Karpas-422 (cell line): ENCODE results near the gene TMEM53. TPM values are rescaled to one million over a fixed set of nuclear protein-coding genes. Genes with fewer than 3 reads are reported as not detected.

Experiments used
- DNase-seq: peaks from one replicate; pipeline ENCODE4 v3.0.0-alpha.2; 2015
- H2AFZ ChIP-seq: fragments of 200-600 bp; sonication (generic); 2 replicates; pipeline ENCODE4 v1.6.1; 2014; ENCODE audit warnings: antibody characterized with exemption, low read length, mixed read lengths
- H3K27ac ChIP-seq: fragments of 200-600 bp; sonication (generic); 2 replicates; pipeline ENCODE4 v1.5.1; 2014; ENCODE audit warnings: mild to moderate bottlenecking, low read length, moderate library complexity
- H3K27me3 ChIP-seq: fragments of 200-600 bp; sonication (generic); 2 replicates; pipeline ENCODE4 v1.6.1; 2014; ENCODE audit warnings: low read length, mixed read lengths
- H3K36me3 ChIP-seq: fragments of 200-600 bp; sonication (generic); 2 replicates; pipeline ENCODE4 v1.6.1; 2014; ENCODE audit warnings: low read length, mixed read lengths; ENCODE audit not compliant: insufficient read depth
- H3K4me1 ChIP-seq: fragments of 200-600 bp; sonication (generic); 2 replicates; pipeline ENCODE4 v1.6.1; 2014; ENCODE audit warnings: mild to moderate bottlenecking, low read length, mixed read lengths
- H3K4me2 ChIP-seq: fragments of 200-600 bp; sonication (generic); 2 replicates; pipeline ENCODE4 v1.6.1; 2014; ENCODE audit warnings: low read length, low read depth, mild to moderate bottlenecking; ENCODE audit not compliant: poor library complexity, severe bottlenecking
- H3K4me3 ChIP-seq: fragments of 200-600 bp; sonication (generic); 2 replicates; pipeline ENCODE4 v1.5.1; 2014; ENCODE audit warnings: mild to moderate bottlenecking, antibody characterized with exemption, low read length, mixed read lengths
- H3K79me2 ChIP-seq: fragments of 200-600 bp; sonication (generic); 2 replicates; pipeline ENCODE4 v1.6.1; 2014; ENCODE audit warnings: mild to moderate bottlenecking, low read length, mixed read lengths
- H3K9ac ChIP-seq: fragments of 200-600 bp; sonication (generic); 2 replicates; pipeline ENCODE4 v1.6.0; 2014; ENCODE audit warnings: low read length
- H3K9me2 ChIP-seq: fragments of 200-600 bp; sonication (generic), shearing (Covaris generic); replicated peaks from 2 replicates; pipeline ENCODE4 v1.6.0; 2014; ENCODE audit warnings: mild to moderate bottlenecking, low read length, moderate library complexity; ENCODE audit not compliant: insufficient read depth
- H3K9me3 ChIP-seq: fragments of 300-700, 200-600 bp; sonication (generic); 2 replicates; pipeline ENCODE4 v1.6.1; 2014; ENCODE audit warnings: low read length, mixed read lengths
- H4K20me1 ChIP-seq: fragments of 200-600 bp; sonication (generic); 2 replicates; pipeline ENCODE4 v1.6.1; 2014; ENCODE audit warnings: mild to moderate bottlenecking, antibody characterized with exemption, low read length, low read depth; ENCODE audit not compliant: insufficient read depth
- total RNA-seq: library from RNA; depleted of rRNA; stranded (reverse); fragments of >200 nt; shearing (Covaris generic); gene quantifications from 2 replicates; pipeline ENCODE4 v1.2.3, GENCODE V29; 2014; ENCODE audit warnings: low replicate concordance

TMEM53 gene
- total RNA-seq, 1 experiment from 2014 or later, result 10.7 TPM

DNA sequence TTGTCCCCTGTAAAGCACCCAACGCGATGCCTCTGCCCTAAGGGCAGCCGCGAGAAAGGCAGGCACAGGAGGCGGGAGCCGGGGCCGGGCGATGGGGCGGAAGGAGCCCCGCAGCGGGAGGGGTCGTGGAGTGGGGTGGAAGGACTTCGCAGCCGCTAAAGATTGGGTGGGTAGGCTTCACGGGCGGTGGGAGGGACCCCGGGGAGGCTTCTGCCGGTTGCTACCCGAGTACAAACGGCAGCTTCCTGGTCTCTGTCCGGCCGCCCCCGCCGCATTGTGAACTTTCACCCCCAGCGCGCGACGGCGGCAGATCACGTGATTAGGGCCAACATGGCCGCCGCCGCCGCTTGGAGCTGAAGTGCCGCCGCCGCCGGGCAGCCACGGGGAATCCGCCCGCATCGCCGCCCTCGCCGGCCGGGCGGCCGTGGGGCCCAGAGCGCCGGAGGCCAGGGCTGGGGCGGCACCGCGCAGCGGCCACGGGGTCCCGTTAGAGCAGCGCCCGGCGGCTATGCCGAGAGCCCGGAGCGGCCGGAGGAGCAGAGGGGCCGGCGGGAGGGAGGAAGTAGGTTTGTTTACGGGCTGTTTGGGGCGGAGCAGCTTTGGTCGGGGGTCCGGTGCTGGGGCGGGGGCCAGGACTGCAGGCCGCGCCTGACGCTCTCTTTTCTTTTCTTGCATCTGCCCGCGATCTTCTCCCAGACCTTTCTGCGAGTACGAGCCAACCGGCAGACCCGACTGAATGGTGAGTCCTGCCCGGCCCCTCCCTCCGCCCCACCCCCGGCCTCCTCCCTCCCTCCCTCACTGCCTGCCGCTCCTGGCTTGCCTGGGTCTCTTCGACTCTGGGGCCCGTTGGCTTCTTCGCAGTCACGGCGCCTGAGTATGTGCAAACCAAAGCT, 42.4 kb downstream of the TMEM53 start:
- Histone ChIP-seq H3K36me3 (peaks cover 17% of the 10 kb centered on the region; the same call in 1 of the 2 replicates), H3K4me2 (peak overlapping the region; percentile 88), H3K9me2 (no peaks in the 10 kb centered on the region), H3K9me3 (no peaks in the 10 kb centered on the region), H3K79me2 (peaks cover 36% of the 10 kb centered on the region), H2AFZ (peak overlapping the region; percentile 47; the same call in 1 of the 2 replicates), H3K27me3 (no peaks in the 10 kb centered on the region), H3K27ac (peak overlapping the region; percentile 85), H3K4me1 (peaks cover 31% of the 10 kb centered on the region), H4K20me1 (no peaks in the 10 kb centered on the region), H3K4me3 (peak overlapping the region; percentile 87), H3K9ac (peak overlapping the region; percentile 89)
- DNase-seq, result peak; percentile 95

- Histone ChIP-seq H3K4me1 (peaks cover 31% of the 10 kb centered on the region), H3K36me3 (peaks cover 17% of the 10 kb centered on the region; the same call in 1 of the 2 replicates), H3K9me3 (no peaks in the 10 kb centered on the region), H3K4me3 (peak overlapping the region; percentile 87), H4K20me1 (no peaks in the 10 kb centered on the region), H3K9me2 (no peaks in the 10 kb centered on the region), H3K27ac (peak overlapping the region; percentile 85), H3K9ac (peak overlapping the region; percentile 89), H3K27me3 (no peaks in the 10 kb centered on the region), H3K79me2 (peaks cover 32% of the 10 kb centered on the region), H3K4me2 (peak overlapping the region; percentile 88), H2AFZ (peak overlapping the region; percentile 21; the same call in 1 of the 2 replicates)
- DNase-seq, result no peak
Measured at GRCh38 chr1:44631333-44631646, 43.0 kb downstream of the TMEM53 start.

- Histone ChIP-seq H3K9me2 (no peaks in the 10 kb centered on the region), H3K27me3 (no peaks in the 10 kb centered on the region), H2AFZ (no peak overlapping the region), H3K79me2 (peaks cover 28% of the 10 kb centered on the region), H3K27ac (no peak overlapping the region), H4K20me1 (no peaks in the 10 kb centered on the region), H3K4me1 (peaks cover 27% of the 10 kb centered on the region), H3K36me3 (peaks cover 10% of the 10 kb centered on the region; the same call in 1 of the 2 replicates), H3K4me3 (no peak overlapping the region), H3K4me2 (no peak overlapping the region), H3K9ac (no peak overlapping the region), H3K9me3 (no peaks in the 10 kb centered on the region)
- DNase-seq, result no peak
Measured at GRCh38 chr1:44630116-44630515, 44.2 kb downstream of the TMEM53 start.

GRCh38 chr1:44628962-44629756, 45.1 kb downstream of the TMEM53 start:
- Histone ChIP-seq H3K9me2 (no peaks in the 10 kb centered on the region), H3K9ac (no peak overlapping the region), H3K36me3 (peaks cover 9% of the 10 kb centered on the region; the same call in 1 of the 2 replicates), H2AFZ (no peak overlapping the region), H4K20me1 (no peaks in the 10 kb centered on the region), H3K9me3 (no peaks in the 10 kb centered on the region), H3K27ac (no peak overlapping the region), H3K79me2 (peaks cover 18% of the 10 kb centered on the region), H3K4me1 (peaks cover 23% of the 10 kb centered on the region), H3K27me3 (no peaks in the 10 kb centered on the region), H3K4me3 (no peak overlapping the region), H3K4me2 (no peak overlapping the region)
- no peak for DNase-seq

GRCh38 chr1:44625348-44625747, 48.9 kb downstream of the TMEM53 start:
- Histone ChIP-seq H3K9me2 (no peaks in the 10 kb centered on the region), H3K27ac (no peak overlapping the region), H3K27me3 (no peaks in the 10 kb centered on the region), H3K36me3 (no peaks in the 10 kb centered on the region), H4K20me1 (no peaks in the 10 kb centered on the region), H3K4me1 (no peaks in the 10 kb centered on the region), H3K4me3 (no peak overlapping the region), H3K79me2 (no peaks in the 10 kb centered on the region), H2AFZ (no peak overlapping the region), H3K4me2 (no peak overlapping the region), H3K9ac (no peak overlapping the region), H3K9me3 (no peaks in the 10 kb centered on the region)
- DNase-seq, result no peak

DNA sequence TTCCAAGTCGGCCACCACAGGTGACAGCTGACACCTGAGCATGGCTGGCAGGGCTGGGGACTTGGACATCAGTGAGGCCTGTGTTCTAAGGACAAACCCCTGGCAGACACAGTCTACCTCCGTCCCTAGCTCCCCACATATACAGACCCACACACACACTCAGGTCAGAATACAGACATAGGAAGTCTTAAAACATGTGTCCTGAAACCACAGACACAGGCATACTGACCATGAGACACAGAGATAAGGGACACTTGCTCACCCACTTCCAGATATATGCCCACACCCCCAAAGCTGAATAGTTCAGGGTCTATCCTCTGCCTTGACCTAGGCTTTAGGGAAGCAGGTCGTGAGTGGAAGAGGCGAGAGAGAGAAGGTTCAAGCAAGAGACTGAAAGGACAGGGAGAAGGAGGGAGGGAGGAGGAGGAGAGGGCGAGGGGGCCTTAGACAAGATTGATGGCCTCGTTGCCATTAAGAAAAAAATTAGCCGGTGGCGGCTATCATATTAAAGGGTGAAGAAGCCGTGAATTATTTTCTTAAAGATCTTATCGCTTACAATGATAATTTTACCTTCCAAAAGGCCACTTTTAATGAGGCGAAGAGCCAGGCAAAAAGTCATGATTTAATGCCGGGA, 49.9 kb downstream of the TMEM53 start:
- no peaks in the 10 kb centered on the region for H3K79me2 ChIP-seq
- no peaks in the 10 kb centered on the region for H3K27me3 ChIP-seq
- H3K4me1 ChIP-seq, result no peaks in the 10 kb centered on the region
- no peak overlapping the region for H3K4me3 ChIP-seq
- no peaks in the 10 kb centered on the region for H3K36me3 ChIP-seq
- no peaks in the 10 kb centered on the region for H3K9me2 ChIP-seq
- DNase-seq, result no peak
- H2AFZ ChIP-seq, result no peak overlapping the region
- H3K4me2 ChIP-seq, result no peak overlapping the region
- no peaks in the 10 kb centered on the region for H4K20me1 ChIP-seq
- no peak overlapping the region for H3K27ac ChIP-seq
- no peaks in the 10 kb centered on the region for H3K9me3 ChIP-seq
- H3K9ac ChIP-seq, result no peak overlapping the region

DNA sequence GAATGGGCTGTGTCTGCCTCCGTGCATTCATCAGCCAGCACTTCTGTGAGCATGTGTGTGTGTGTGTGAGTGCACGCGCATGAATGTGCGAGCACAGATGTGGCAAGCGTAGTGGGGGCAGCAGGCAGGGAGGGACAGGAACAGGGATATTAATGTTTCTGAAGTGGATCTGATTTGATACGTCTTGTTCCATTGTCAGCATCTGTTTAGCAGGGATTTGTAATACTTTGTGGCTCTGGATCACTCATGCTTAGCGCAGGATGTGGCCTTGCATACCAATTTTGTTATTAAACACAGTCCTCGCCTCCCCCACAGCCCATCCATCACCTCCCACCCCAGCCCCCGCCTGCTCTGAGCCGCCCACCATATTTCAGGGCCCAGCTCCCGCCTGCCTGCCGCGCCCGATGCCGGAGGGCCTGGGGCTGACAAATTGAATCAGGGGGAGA, 52.4 kb downstream of the TMEM53 start:
- no peaks in the 10 kb centered on the region for H4K20me1 ChIP-seq
- no peaks in the 10 kb centered on the region for H3K9me3 ChIP-seq
- no peak overlapping the region for H3K9ac ChIP-seq
- H3K27me3 ChIP-seq, result no peaks in the 10 kb centered on the region
- no peak overlapping the region for H3K4me3 ChIP-seq
- no peak overlapping the region for H2AFZ ChIP-seq
- H3K9me2 ChIP-seq, result no peaks in the 10 kb centered on the region
- no peaks in the 10 kb centered on the region for H3K79me2 ChIP-seq
- no peak for DNase-seq
- H3K4me1 ChIP-seq, result no peaks in the 10 kb centered on the region
- H3K36me3 ChIP-seq, result no peaks in the 10 kb centered on the region
- no peak overlapping the region for H3K27ac ChIP-seq
- H3K4me2 ChIP-seq, result no peak overlapping the region

DNA sequence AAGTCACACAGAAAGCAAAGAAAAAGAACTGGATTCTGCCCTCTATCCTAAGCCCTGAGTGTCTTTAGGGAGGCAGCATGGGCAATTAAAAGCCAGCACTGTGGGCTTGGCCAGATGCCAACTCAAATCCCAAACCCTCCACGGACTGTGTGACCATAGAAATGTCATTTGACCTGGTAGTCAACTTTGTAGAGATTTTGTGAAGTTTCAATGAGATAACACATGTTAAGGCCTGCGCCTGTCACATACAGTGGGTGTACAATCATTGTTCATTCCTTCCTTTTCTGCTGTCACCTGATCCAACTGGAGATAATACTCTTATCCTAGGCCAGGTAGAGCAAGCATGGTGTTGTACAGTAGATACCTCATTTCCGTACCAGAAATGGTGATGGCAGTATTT, 54.2 kb downstream of the TMEM53 start:
- Histone ChIP-seq H3K4me3 (no peak overlapping the region), H3K4me1 (no peaks in the 10 kb centered on the region), H3K27ac (no peak overlapping the region), H3K79me2 (no peaks in the 10 kb centered on the region), H3K9me2 (no peaks in the 10 kb centered on the region), H3K36me3 (no peaks in the 10 kb centered on the region), H3K9me3 (no peaks in the 10 kb centered on the region), H2AFZ (no peak overlapping the region), H3K9ac (no peak overlapping the region), H3K27me3 (no peaks in the 10 kb centered on the region), H4K20me1 (no peaks in the 10 kb centered on the region), H3K4me2 (no peak overlapping the region)
- DNase-seq, result no peak
